Measurements from ENCODE around the gene ZNRF2.

Gene ZNRF2

DNA sequence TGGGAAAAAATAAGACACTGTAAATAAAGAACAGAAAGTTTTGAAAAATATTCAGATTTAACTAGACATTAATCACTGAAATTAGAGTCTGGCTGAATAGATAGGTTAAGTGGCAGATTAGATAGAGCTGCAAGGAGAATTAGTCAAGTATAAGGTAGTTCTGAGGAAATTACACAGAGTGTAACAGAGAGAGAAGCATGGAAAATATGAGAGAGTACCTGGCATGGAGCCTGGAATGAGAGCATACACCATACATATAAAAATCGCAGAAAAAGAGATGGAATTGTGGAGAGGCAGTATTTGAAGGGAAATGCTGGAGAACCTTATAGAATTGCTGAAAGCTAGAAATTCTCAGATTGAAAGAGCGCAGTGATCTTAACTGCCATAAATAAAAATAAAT, 46.9 kb downstream of the ZNRF2 start:
- no peaks in the 10 kb centered on the region for H3K9me3 ChIP-seq (replicated peaks; ENCODE audit: insufficient read depth, low read length)
- H3K36me3 ChIP-seq (replicated peaks; ENCODE audit: insufficient read depth, low read length): no peaks in the 10 kb centered on the region
- H4K20me1 ChIP-seq (ENCODE audit: insufficient read depth, low read length): no peaks in the 10 kb centered on the region
- H3K27me3 ChIP-seq (replicated peaks; ENCODE audit: insufficient read depth, low read length): no peaks in the 10 kb centered on the region
- 0 out of 2 replicates have a peak overlapping the region, but pooled peaks have one; percentile 7 for H3K4me3 ChIP-seq (ENCODE audit: low read length)
- H3F3A ChIP-seq (ENCODE audit: insufficient read depth, low read length): peaks cover 12% of the 10 kb centered on the region
- TF ChIP-seq EZH2 (optimal IDR thresholded peaks at IDR 0.05; ENCODE audit: low read depth, low read length) (no peak), EZH2phosphoT487 (IDR thresholded peaks at IDR 0.05; ENCODE audit: low read length) (no peak)
- TF ChIP-seq, protein P1, sequence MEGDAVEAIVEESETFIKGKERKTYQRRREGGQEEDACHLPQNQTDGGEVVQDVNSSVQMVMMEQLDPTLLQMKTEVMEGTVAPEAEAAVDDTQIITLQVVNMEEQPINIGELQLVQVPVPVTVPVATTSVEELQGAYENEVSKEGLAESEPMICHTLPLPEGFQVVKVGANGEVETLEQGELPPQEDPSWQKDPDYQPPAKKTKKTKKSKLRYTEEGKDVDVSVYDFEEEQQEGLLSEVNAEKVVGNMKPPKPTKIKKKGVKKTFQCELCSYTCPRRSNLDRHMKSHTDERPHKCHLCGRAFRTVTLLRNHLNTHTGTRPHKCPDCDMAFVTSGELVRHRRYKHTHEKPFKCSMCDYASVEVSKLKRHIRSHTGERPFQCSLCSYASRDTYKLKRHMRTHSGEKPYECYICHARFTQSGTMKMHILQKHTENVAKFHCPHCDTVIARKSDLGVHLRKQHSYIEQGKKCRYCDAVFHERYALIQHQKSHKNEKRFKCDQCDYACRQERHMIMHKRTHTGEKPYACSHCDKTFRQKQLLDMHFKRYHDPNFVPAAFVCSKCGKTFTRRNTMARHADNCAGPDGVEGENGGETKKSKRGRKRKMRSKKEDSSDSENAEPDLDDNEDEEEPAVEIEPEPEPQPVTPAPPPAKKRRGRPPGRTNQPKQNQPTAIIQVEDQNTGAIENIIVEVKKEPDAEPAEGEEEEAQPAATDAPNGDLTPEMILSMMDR (IDR thresholded peaks at IDR 0.05; ENCODE audit: low read length): no peak
- peak overlapping the region; percentile 24; the same call in 1 of the 2 replicates for H3K27ac ChIP-seq (ENCODE audit: low read length)
- peak overlapping the region; percentile 52 for H3K4me2 ChIP-seq (ENCODE audit: low read depth, low read length)
- H2AFZ ChIP-seq (ENCODE audit: low read length): no peak overlapping the region
- peaks cover 91% of the 10 kb centered on the region for H3K79me2 ChIP-seq (ENCODE audit: low read length)
- peaks cover 35% of the 10 kb centered on the region for H3K4me1 ChIP-seq (ENCODE audit: low read length)
- H3K9me2 ChIP-seq (replicated peaks; ENCODE audit: insufficient read depth, low read length): no peaks in the 10 kb centered on the region
- H3K9ac ChIP-seq (ENCODE audit: low read length): no peak overlapping the region
- no peak for DNase-seq

DNA sequence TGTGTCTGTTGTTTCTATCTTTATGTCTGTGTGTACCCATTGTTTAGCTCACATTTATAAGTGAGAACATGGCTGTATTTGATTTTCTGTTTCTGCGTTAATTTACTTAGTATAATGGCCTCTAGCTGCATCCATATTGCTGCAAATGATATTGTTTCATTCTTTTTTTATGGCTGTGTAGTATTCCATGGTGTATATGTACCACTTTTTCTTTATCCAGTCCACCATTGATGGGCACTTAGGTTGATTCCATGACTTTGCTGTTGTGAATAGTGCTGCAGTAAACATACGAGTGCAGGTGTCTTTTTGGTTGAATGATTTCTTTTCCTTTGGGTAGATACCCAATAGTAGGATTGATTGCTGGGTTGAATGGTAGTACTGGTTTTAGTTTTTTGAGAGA, 48.2 kb downstream of the ZNRF2 start:
- Histone ChIP-seq H2AFZ (ENCODE audit: low read length) (no peak overlapping the region), H3K9me2 (replicated peaks; ENCODE audit: insufficient read depth, low read length) (no peaks in the 10 kb centered on the region), H3K4me2 (ENCODE audit: low read depth, low read length) (no peak overlapping the region), H3K36me3 (replicated peaks; ENCODE audit: insufficient read depth, low read length) (no peaks in the 10 kb centered on the region), H3K9ac (ENCODE audit: low read length) (no peak overlapping the region), H3K79me2 (ENCODE audit: low read length) (peaks cover 92% of the 10 kb centered on the region), H4K20me1 (ENCODE audit: insufficient read depth, low read length) (no peaks in the 10 kb centered on the region), H3K27ac (ENCODE audit: low read length) (no peak overlapping the region), H3K4me3 (ENCODE audit: low read length) (no peak overlapping the region), H3K9me3 (replicated peaks; ENCODE audit: insufficient read depth, low read length) (no peaks in the 10 kb centered on the region), H3K27me3 (replicated peaks; ENCODE audit: insufficient read depth, low read length) (no peaks in the 10 kb centered on the region), H3K4me1 (ENCODE audit: low read length) (peaks cover 35% of the 10 kb centered on the region), H3F3A (ENCODE audit: insufficient read depth, low read length) (peaks cover 12% of the 10 kb centered on the region)
- DNase-seq: no peak
- TF ChIP-seq EZH2 (optimal IDR thresholded peaks at IDR 0.05; ENCODE audit: low read depth, low read length) (no peak), EZH2phosphoT487 (IDR thresholded peaks at IDR 0.05; ENCODE audit: low read length) (no peak)
- TF ChIP-seq, protein P1 (IDR thresholded peaks at IDR 0.05; ENCODE audit: low read length): no peak

DNA sequence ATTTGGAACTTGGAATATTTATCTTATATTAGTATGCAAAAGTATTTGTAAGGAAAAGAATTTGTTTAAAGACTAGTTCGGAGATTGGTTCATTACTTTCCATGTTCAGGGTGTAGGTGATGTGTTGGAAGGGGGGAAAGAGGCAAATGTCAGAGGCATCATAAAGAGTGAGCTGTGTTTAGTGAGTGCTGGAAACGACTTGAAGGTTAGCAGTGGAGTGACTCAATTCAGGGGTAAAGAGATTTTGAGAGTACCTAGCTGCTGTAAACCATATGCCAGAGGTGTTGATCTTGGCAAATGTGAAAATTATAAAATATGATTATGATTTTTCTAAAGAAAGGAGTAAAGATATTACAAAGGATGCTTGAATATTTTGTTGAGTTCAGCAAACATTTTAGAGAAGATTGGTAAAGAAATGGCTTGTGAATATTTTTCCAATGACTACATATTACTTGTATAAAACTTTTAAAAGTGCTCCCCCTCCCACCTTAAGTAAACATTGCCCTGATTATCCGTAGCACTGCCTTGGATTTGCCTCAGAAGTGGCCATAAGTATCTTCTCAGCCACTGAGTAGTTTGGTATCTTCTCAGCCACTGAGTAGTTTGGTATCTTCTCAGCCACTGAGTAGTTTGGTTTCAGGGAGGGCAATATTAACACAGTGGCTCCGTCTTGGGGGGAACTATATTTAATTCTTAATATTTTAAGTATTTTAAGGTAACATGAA, 51.5 kb downstream of the ZNRF2 start:
- no peak overlapping the region for H2AFZ ChIP-seq (ENCODE audit: low read length)
- no peaks in the 10 kb centered on the region for H3K9me3 ChIP-seq (replicated peaks; ENCODE audit: insufficient read depth, low read length)
- H3K9me2 ChIP-seq (replicated peaks; ENCODE audit: insufficient read depth, low read length): no peaks in the 10 kb centered on the region
- peaks cover 87% of the 10 kb centered on the region for H3K79me2 ChIP-seq (ENCODE audit: low read length)
- no peaks in the 10 kb centered on the region for H3K36me3 ChIP-seq (replicated peaks; ENCODE audit: insufficient read depth, low read length)
- no peak overlapping the region for H3K4me3 ChIP-seq (ENCODE audit: low read length)
- H3F3A ChIP-seq (ENCODE audit: insufficient read depth, low read length): peaks cover 4% of the 10 kb centered on the region; the same call in 1 of the 2 replicates
- no peak overlapping the region for H3K4me2 ChIP-seq (ENCODE audit: low read depth, low read length)
- H3K9ac ChIP-seq (ENCODE audit: low read length): no peak overlapping the region
- no peaks in the 10 kb centered on the region for H4K20me1 ChIP-seq (ENCODE audit: insufficient read depth, low read length)
- no peaks in the 10 kb centered on the region for H3K27me3 ChIP-seq (replicated peaks; ENCODE audit: insufficient read depth, low read length)
- TF ChIP-seq EZH2phosphoT487 (IDR thresholded peaks at IDR 0.05; ENCODE audit: low read length) (no peak), EZH2 (optimal IDR thresholded peaks at IDR 0.05; ENCODE audit: low read depth, low read length) (no peak)
- TF ChIP-seq, protein P1 (IDR thresholded peaks at IDR 0.05; ENCODE audit: low read length): no peak
- no peak for DNase-seq
- peaks cover 21% of the 10 kb centered on the region for H3K4me1 ChIP-seq (ENCODE audit: low read length)
- no peak overlapping the region for H3K27ac ChIP-seq (ENCODE audit: low read length)
